Dendritic cell treated with granulocyte-macrophage colony-stimulating factor and Interleukin-4, amounts not matched to agents 40 ng/mL and 50 ng/mL, for 4 days (primary cell): Measurements from ENCODE around the gene RASA3.
"Not testable (repeated sequence)": the region's sequence is repeated elsewhere in the genome, so short reads cannot be mapped to it uniquely, and the experiment has no call there.

Experiments used
- H3K27ac Mint-ChIP-seq: one replicate; pipeline ENCODE4 v1.8.0; 2022; ENCODE audit warnings: mild to moderate bottlenecking, mixed read lengths
- H3K27me3 Mint-ChIP-seq: one replicate; pipeline ENCODE4 v1.8.0; 2022; ENCODE audit warnings: mild to moderate bottlenecking, mixed read lengths
- H3K36me3 Mint-ChIP-seq: one replicate; pipeline ENCODE4 v1.8.0; 2022; ENCODE audit warnings: low read depth, mixed read lengths
- H3K4me1 Mint-ChIP-seq: one replicate; pipeline ENCODE4 v1.8.0; 2022; ENCODE audit warnings: low read depth, mixed read lengths
- H3K4me3 Mint-ChIP-seq: one replicate; pipeline ENCODE4 v1.8.0; 2022; ENCODE audit warnings: mild to moderate bottlenecking, moderate library complexity, mixed read lengths
- H3K9me3 Mint-ChIP-seq: one replicate; pipeline ENCODE4 v1.8.0; 2022; ENCODE audit warnings: mixed read lengths
- intact Hi-C: fragments of 100-400 bp; cut with micrococcal nuclease; formaldehyde crosslinking; loops from one replicate; pipeline ENCODE4 v1.15.0; 2022

RASA3 gene

DNA sequence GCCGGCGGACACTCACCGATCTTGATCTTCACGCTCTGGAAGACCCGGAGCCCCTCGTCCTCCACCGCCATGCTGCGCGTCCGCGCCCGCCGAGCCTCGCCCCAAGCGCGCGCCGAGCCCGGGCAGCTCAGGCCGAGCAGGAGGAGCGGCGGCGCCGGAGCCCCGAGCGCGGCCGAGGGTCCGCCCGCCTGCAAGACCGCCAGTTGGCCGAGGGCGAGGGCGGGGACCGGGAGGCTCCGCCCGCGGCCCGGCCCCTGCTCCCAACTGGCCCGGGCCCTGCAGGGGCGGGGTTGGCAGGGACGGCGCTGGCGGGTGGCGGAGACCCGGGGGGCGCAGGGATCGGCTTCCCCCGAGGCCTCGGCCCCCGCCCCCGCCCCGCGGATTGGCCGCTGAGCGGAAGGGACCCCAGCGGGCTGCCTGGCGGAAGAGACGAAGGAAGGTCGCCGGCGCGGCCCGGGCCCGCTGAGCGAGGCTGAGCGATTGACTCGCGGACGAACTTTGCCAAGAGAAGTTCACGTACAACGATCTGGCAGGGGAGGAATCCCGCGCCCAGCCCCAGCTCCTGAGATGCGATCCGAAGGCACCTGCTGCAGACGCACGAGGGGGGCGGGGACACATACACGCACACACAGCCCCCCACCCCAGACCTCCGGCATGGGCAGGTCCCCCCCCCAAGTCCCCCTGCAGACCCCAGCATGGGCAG lies at the start of gene RASA3:
Gene RASA3 (minus strand): TSS at position 205 of the 703 bp plus-strand sequence. CDS start 134 bp downstream, at position 71.
- Mint-ChIP-seq H3K36me3 (peaks cover 14% of the 10 kb centered on the region), H3K9me3 (no peaks in the 10 kb centered on the region)
- intact Hi-C loops: loop anchor here (5.0 kb wide), 2 partner anchors 65 to 95 kb away; no protein-coding TSS in a partner anchor

DNA sequence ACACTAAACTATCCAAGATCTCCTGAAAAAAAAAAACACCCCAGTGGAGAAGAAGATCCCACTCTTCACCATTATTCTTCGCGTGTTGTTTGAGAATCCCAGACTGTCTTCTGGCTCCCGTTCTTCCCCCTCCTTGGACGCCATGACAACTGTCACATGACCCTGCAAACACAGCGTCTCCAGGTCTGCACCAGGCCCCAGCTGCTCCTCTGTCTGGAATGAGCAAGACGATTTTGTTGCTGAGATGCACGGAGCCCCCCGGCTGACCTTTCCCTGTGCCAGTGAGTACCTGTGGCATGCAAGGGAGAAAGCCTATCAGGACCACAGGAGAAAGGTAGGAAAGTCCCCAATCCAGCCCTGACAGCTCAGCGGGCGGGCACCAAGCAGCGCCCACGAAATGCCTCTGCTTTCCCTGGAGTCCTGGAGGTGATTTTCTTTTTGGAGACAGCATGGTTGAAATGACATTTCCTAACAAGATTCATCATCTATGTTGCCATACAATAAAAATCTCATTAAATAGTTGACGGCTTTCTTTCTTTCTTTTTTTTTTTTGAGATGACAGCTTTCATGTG lies 46.8 kb upstream of the RASA3 start, which contains the start of gene CFAP97D2:
Gene CFAP97D2 (plus strand): TSS at position 171 of the 572 bp plus-strand sequence. CDS start 74 bp downstream, at position 245.
- H3K27me3 Mint-ChIP-seq: peaks cover 21% of the 10 kb centered on the region
- H3K9me3 Mint-ChIP-seq: peaks cover 9% of the 10 kb centered on the region
- no peaks in the 10 kb centered on the region for H3K36me3 Mint-ChIP-seq
- no peak within 1 kb of the TSS for H3K4me3 Mint-ChIP-seq
- intact Hi-C loops: no loop called here
- H3K27ac Mint-ChIP-seq: no peak within 1 kb of the TSS
- peaks cover 23% of the 10 kb centered on the region for H3K4me1 Mint-ChIP-seq

More for the DNA sequence above, at the start of gene RASA3:
- Mint-ChIP-seq H3K4me1 (peaks cover 52% of the 10 kb centered on the region), H3K4me3 (peak within 1 kb of the TSS; percentile 90), H3K27ac (peak within 1 kb of the TSS; percentile 84), H3K27me3 (peaks cover 13% of the 10 kb centered on the region)

DNA sequence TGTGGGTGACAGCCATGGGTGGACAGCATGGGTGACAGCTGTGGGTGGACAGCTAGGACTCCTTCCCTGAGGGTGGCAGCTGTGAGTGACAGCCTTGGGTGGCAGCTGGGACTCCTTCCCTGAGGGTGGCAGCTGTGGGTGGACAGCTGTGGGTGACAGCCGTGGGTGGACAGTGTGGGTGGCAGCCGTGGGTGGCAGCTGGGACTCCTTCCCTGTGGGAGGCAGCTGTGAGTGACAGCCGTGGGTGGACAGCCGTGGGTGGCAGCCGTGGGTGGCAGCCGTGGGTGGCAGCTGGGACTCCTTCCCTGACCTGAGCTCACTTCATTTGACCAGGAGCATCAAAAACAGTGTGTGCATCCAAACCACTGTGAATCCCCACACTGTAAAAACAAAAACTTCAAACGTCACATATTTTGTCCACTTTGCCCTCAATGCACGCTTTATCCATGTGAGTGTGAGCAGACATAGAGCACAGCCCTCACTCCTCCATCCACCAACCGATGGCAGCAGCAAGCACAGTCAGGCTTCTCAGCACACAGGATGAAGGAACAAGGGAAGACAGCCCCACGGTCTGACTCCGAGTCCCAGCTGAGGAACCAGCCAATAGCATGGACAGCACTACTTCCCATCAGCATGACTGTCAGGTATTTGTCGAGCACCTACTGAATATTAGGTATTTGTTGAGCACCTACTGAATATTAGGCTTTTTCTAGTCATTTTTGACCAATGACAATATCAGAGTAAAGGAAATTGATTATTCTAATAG lies 45.0 kb upstream of the RASA3 start:
- H3K4me3 Mint-ChIP-seq: no peak overlapping the region
- peaks cover 21% of the 10 kb centered on the region for H3K27me3 Mint-ChIP-seq
- peaks cover 27% of the 10 kb centered on the region for H3K9me3 Mint-ChIP-seq
- H3K36me3 Mint-ChIP-seq: no peaks in the 10 kb centered on the region
- intact Hi-C loops: no loop called here
- peaks cover 23% of the 10 kb centered on the region for H3K4me1 Mint-ChIP-seq
- H3K27ac Mint-ChIP-seq: no peak overlapping the region

DNA sequence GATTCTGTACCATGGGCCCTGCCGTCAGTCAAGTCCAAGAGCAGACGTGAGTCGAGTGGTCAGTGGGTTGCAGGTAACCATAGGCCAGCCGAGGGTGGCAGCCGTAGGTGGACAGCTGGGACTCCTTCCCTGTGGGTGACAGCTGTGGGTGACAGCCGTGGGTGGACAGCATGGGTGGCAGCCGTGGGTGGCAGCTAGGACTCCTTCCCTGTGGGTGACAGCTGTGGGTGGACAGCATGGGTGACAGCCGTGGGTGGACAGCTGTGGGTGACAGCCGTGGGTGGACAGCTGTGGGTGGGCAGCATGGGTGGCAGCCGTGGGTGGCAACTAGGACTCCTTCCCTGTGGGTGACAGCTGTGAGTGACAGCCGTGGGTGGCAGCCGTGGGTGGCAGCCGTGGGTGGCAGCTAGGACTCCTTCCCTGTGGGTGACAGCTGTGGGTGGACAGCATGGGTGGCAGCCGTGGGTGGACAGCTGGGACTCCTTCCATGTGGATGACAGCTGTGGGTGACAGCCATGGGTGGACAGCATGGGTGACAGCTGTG lies 44.0 kb upstream of the RASA3 start:
- Mint-ChIP-seq H3K27me3 (peaks cover 21% of the 10 kb centered on the region), H3K4me1 (peaks cover 23% of the 10 kb centered on the region), H3K9me3 (peaks cover 37% of the 10 kb centered on the region)
- H3K36me3 Mint-ChIP-seq, intact Hi-C loops, H3K27ac Mint-ChIP-seq, H3K4me3 Mint-ChIP-seq: not testable (repeated sequence)

DNA sequence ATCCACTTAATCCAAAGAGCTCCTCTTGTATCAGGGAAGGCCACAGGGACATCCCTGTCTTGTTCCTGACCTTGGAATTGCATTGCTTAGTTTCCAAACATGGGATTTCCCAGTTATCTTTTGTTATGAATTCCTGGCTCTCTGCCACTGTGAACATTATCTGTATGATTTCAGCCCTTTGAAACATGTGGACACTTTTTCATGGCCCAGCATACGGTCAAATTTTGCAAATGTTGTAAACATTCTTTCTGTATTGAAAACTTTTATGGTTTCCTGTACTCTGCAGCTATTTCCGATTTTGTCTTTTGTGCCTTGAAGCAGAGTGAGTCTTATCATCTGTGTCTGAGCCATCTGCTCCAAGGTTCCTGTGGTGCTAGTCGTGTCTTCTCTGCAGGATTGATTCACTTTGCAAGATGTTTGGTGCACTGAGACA lies 42.1 kb upstream of the RASA3 start:
- Mint-ChIP-seq H3K9me3 (peaks cover 38% of the 10 kb centered on the region), H3K27ac (no peak overlapping the region), H3K4me3 (no peak overlapping the region), H3K36me3 (no peaks in the 10 kb centered on the region), H3K27me3 (peaks cover 11% of the 10 kb centered on the region), H3K4me1 (peaks cover 7% of the 10 kb centered on the region)
- intact Hi-C loops: no loop called here

DNA sequence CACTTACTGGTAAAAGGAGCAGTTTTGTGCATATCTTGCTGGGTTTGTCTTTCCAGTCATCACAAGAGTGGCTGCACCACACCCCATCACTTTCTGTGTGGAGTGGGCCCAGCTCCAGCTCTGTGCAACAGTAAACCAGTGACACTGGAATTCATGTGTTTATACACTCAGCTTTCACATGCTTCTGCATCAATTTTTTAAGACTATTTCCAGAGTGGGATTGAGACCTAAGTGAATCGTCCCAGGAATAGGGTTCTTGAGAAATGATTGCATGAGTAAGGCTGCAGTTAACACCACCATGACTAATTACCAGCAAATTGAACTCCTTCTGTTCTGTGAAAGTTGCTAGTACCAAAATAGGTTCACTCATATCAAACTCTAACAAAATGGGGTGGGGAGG lies 41.3 kb upstream of the RASA3 start:
- no peaks in the 10 kb centered on the region for H3K36me3 Mint-ChIP-seq
- peaks cover 38% of the 10 kb centered on the region for H3K9me3 Mint-ChIP-seq
- no peak overlapping the region for H3K27ac Mint-ChIP-seq
- no peak overlapping the region for H3K4me3 Mint-ChIP-seq
- intact Hi-C loops: no loop called here
- H3K27me3 Mint-ChIP-seq: peaks cover 3% of the 10 kb centered on the region
- peaks cover 7% of the 10 kb centered on the region for H3K4me1 Mint-ChIP-seq

- Mint-ChIP-seq H3K9me3 (peaks cover 38% of the 10 kb centered on the region), H3K36me3 (no peaks in the 10 kb centered on the region), H3K4me3 (no peak overlapping the region), H3K27me3 (no peaks in the 10 kb centered on the region), H3K27ac (no peak overlapping the region), H3K4me1 (peaks cover 7% of the 10 kb centered on the region)
- intact Hi-C loops: no loop called here
Measured at GRCh38 chr13:114173272-114173671, 40.8 kb upstream of the RASA3 start.

DNA sequence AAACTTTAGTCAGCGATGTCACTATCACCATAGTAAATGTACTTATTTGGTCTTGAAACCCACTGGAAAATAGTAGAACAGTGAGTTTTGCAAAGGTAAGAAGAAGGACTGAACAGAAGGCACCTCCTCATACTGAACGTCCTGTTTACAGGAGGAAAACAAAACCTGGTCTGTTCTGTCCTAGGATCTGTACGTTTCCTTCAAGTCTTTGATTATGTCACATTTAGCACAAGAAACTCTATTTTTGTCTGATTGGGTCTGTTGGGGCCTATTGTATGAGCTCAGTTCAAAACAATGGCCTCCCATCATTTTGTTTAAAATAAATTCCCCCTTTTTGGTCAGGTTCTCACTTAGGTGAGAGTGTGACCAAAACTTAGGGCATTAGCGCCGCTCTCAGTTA lies 35.5 kb upstream of the RASA3 start:
- Mint-ChIP-seq H3K4me1 (peaks cover 31% of the 10 kb centered on the region), H3K27ac (peak overlapping the region; percentile 60), H3K9me3 (peaks cover 16% of the 10 kb centered on the region), H3K27me3 (peaks cover 17% of the 10 kb centered on the region), H3K4me3 (no peak overlapping the region), H3K36me3 (no peaks in the 10 kb centered on the region)
- intact Hi-C loops: no loop called here

GRCh38 chr13:114167426-114167825 lies 35.0 kb upstream of the RASA3 start:
- peak overlapping the region; percentile 60 for H3K27ac Mint-ChIP-seq
- peaks cover 17% of the 10 kb centered on the region for H3K27me3 Mint-ChIP-seq
- intact Hi-C loops: no loop called here
- H3K36me3 Mint-ChIP-seq: no peaks in the 10 kb centered on the region
- H3K9me3 Mint-ChIP-seq: peaks cover 11% of the 10 kb centered on the region
- no peak overlapping the region for H3K4me3 Mint-ChIP-seq
- peaks cover 35% of the 10 kb centered on the region for H3K4me1 Mint-ChIP-seq

DNA sequence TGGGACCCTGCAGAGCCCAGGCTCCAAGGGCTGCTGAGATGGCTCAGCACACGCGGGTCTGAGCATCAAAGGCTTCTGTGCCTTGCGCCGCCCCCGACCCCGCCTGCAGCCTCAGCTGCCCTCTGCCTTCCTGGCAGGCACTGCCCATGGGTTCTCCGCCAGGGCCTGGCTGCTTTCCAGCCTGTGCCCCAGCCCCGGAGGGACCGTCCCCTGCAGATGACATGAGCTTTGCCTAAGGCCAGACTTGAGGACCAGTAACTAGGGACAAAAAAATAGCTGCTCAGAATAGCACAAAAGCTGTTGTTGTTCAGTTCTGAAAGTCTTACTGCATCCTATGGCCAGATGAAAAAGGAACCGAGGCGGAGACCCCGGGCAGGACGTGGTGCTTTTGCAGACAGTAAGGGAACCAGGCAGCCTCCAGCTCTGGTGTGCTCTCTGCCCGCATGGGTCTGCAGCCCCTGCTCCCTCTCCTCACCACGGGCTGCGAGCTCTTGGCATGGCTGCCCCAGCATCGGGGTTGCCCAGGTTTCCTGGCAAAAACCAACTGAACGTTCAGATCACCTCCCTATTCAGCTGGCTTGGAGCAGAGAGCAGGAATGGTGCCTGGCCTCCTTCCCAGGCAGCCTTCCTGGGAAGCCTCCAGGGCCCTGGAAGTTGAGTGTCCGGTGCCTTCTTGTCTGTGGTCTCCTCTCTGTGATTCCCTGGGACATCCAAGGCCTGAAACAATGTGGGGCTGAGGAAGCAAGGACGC lies 34.1 kb upstream of the RASA3 start:
- H3K9me3 Mint-ChIP-seq: peaks cover 3% of the 10 kb centered on the region
- H3K27me3 Mint-ChIP-seq: peaks cover 17% of the 10 kb centered on the region
- peak overlapping the region; percentile 30 for H3K4me3 Mint-ChIP-seq
- intact Hi-C loops: no loop called here
- peaks cover 44% of the 10 kb centered on the region for H3K4me1 Mint-ChIP-seq
- peak overlapping the region; percentile 60 for H3K27ac Mint-ChIP-seq
- H3K36me3 Mint-ChIP-seq: no peaks in the 10 kb centered on the region

GRCh38 chr13:114164681-114165429 lies 32.4 kb upstream of the RASA3 start:
- intact Hi-C loops: no loop called here
- Mint-ChIP-seq H3K9me3 (no peaks in the 10 kb centered on the region), H3K27ac (peak overlapping the region; percentile 40), H3K36me3 (no peaks in the 10 kb centered on the region), H3K4me3 (no peak overlapping the region), H3K4me1 (peaks cover 53% of the 10 kb centered on the region), H3K27me3 (peaks cover 21% of the 10 kb centered on the region)

DNA sequence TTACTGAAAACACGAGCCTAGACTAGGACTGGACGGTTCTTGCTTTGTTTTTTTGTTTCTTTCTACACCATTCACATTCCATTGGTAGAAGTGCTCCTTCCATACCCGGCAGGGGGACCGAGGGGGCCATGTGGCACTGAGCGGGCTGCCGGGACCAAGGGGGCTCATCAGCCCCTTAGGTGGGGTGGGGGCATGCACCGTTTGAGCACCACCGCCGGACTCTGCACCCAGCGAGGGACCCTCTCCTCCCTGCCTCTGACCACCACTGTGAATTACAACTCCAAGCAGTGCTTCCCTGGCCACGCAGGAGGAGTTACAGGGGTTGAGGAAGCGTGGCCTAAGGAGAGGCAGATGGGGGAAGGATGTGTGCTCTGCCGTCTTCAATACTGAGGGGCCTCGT lies 31.6 kb upstream of the RASA3 start:
- no peak overlapping the region for H3K4me3 Mint-ChIP-seq
- no peaks in the 10 kb centered on the region for H3K9me3 Mint-ChIP-seq
- intact Hi-C loops: no loop called here
- H3K27me3 Mint-ChIP-seq: peaks cover 23% of the 10 kb centered on the region
- no peaks in the 10 kb centered on the region for H3K36me3 Mint-ChIP-seq
- peak overlapping the region; percentile 42 for H3K27ac Mint-ChIP-seq
- peaks cover 53% of the 10 kb centered on the region for H3K4me1 Mint-ChIP-seq

GRCh38 chr13:114162533-114162922 lies 30.1 kb upstream of the RASA3 start:
- peak overlapping the region; percentile 82 for H3K27ac Mint-ChIP-seq
- intact Hi-C loops: no loop called here
- H3K4me3 Mint-ChIP-seq: no peak overlapping the region
- H3K27me3 Mint-ChIP-seq: peaks cover 25% of the 10 kb centered on the region
- no peaks in the 10 kb centered on the region for H3K9me3 Mint-ChIP-seq
- H3K36me3 Mint-ChIP-seq: no peaks in the 10 kb centered on the region
- H3K4me1 Mint-ChIP-seq: peaks cover 50% of the 10 kb centered on the region
